ENCODE measurements around the gene HARS2.
"Not testable (repeated sequence)": the region's sequence is repeated elsewhere in the genome, so short reads cannot be mapped to it uniquely, and the experiment has no call there.

HARS2 gene

GRCh38 chr5:140690941-140691924 lies at the start of gene HARS2, which contains the start of gene HARS1:
TSS of gene HARS2 (plus strand) at chr5:140691455. CDS start at chr5:140691649, 194 bp downstream.
TSS of gene HARS1 (minus strand) at chr5:140691370. CDS start at chr5:140691304, 66 bp downstream.
- peak; percentile 88 for DNase-seq

GRCh38 chr5:140641716-140642115 lies 49.5 kb upstream of the HARS2 start:
- DNase-seq = no peak

GRCh38 chr5:140642718-140643117 lies 48.5 kb upstream of the HARS2 start:
- no peak for DNase-seq

- no peak for DNase-seq
Measured at GRCh38 chr5:140647042-140647419, 44.2 kb upstream of the HARS2 start.

- DNase-seq = no peak
Measured at GRCh38 chr5:140658870-140659269, 32.4 kb upstream of the HARS2 start.

- not testable (repeated sequence) for DNase-seq
Measured at GRCh38 chr5:140660371-140660770, 30.9 kb upstream of the HARS2 start.

GRCh38 chr5:140664030-140664358 lies 27.3 kb upstream of the HARS2 start:
- DNase-seq = no peak

GRCh38 chr5:140664359-140665119 lies 26.7 kb upstream of the HARS2 start, which contains the start of gene WDR55:
TSS of gene WDR55 (plus strand) at chr5:140664904. CDS start at chr5:140664913, 9 bp downstream.
- peak; percentile 92 for DNase-seq

GRCh38 chr5:140671035-140671434 lies 20.2 kb upstream of the HARS2 start:
- not testable (repeated sequence) for DNase-seq

GRCh38 chr5:140671472-140672125 lies 19.7 kb upstream of the HARS2 start:
- no peak for DNase-seq

- no peak for DNase-seq
Measured at GRCh38 chr5:140672455-140673186, 18.6 kb upstream of the HARS2 start.

GRCh38 chr5:140673187-140673976 lies 17.9 kb upstream of the HARS2 start, which contains the start of gene DND1:
TSS of gene DND1 (minus strand) at chr5:140673576. CDS start at chr5:140673542, 34 bp downstream.
- DNase-seq = no peak

GRCh38 chr5:140674211-140674610 lies 17.0 kb upstream of the HARS2 start:
- no peak for DNase-seq

GRCh38 chr5:140674629-140675028 lies 16.6 kb upstream of the HARS2 start:
- no peak for DNase-seq

GRCh38 chr5:140677947-140678346 lies 13.3 kb upstream of the HARS2 start:
- DNase-seq = no peak

- DNase-seq = no peak
Measured at GRCh38 chr5:140678993-140679392, 12.3 kb upstream of the HARS2 start.

GRCh38 chr5:140690376-140690932 lies 801 bp upstream of the HARS2 start:
- DNase-seq = no peak

- DNase-seq = no peak
Measured at GRCh38 chr5:140694276-140694675, 3.0 kb downstream of the HARS2 start.

GRCh38 chr5:140696891-140697492 lies 5.7 kb downstream of the HARS2 start:
- DNase-seq = no peak
